Caco-2 (cell line): ENCODE data around the gene YBX2. TPM values are rescaled to one million over a fixed set of nuclear protein-coding genes. Genes with fewer than 3 reads are reported as not detected.
"Not testable (repeated sequence)": the region's sequence is repeated elsewhere in the genome, so short reads cannot be mapped to it uniquely, and the experiment has no call there.

Experiments
- BruUV-seq: library from RNA; stranded (reverse); fragments of 400-500 nt; replicated peaks from 2 replicates; lab custom pipeline; 2021; lab: Mats Ljungman, UMichigan
- CTCF ChIA-PET: fragments of 300-600 bp; sonication (Branson Sonifier 250); formaldehyde crosslinking; loops from one replicate; lab custom pipeline; 2022; ENCODE audit warnings: antibody characterized with exemption; lab: Charles Lee
- POLR2A ChIA-PET: fragments of 300-600 bp; sonication (Branson Sonifier 250); formaldehyde crosslinking; loops from one replicate; lab custom pipeline; 2022; ENCODE audit warnings: antibody characterized with exemption; lab: Charles Lee
- DNase-seq, 2 experiments: peaks; one replicate each; pipeline versions ENCODE4 v3.0.0 to v3.0.0-alpha.2; 2020 to 2022
- H3K27me3 ChIP-seq: replicated peaks from 2 replicates; pipeline ENCODE4 v1.6.0; 2011; ENCODE audit warnings: low read length; ENCODE audit not compliant: control insufficient read depth, insufficient read depth
- H3K36me3 ChIP-seq: 2 replicates; pipeline ENCODE4 v1.5.1; 2011; ENCODE audit warnings: low read length; ENCODE audit not compliant: control insufficient read depth, insufficient read depth
- H3K4me1 ChIP-seq: fragments of 250-450 bp; sonication (Bioruptor Pico); 2 replicates; pipeline ENCODE4 v1.5.1; 2020; ENCODE audit warnings: mild to moderate bottlenecking
- H3K4me3 ChIP-seq: 2 replicates; pipeline ENCODE4 v1.5.1; 2011; ENCODE audit warnings: low read depth, mild to moderate bottlenecking, control low read depth, low read length
- H3K9me3 ChIP-seq: fragments of 250-450 bp; sonication (Bioruptor Pico); 2 replicates; pipeline ENCODE4 v1.5.1; 2020; ENCODE audit warnings: mild to moderate bottlenecking, moderate library complexity
- H3K27ac Mint-ChIP-seq: one replicate; pipeline ENCODE4 v1.8.0; 2022; ENCODE audit warnings: mixed read lengths; ENCODE audit not compliant: unreplicated experiment
- H3K27me3 Mint-ChIP-seq: one replicate; pipeline ENCODE4 v1.8.0; 2022; ENCODE audit warnings: mixed read lengths; ENCODE audit not compliant: insufficient read depth, unreplicated experiment
- H3K36me3 Mint-ChIP-seq: one replicate; pipeline ENCODE4 v1.8.0; 2022; ENCODE audit warnings: mild to moderate bottlenecking, mixed read lengths; ENCODE audit not compliant: insufficient read depth, unreplicated experiment
- H3K4me1 Mint-ChIP-seq: one replicate; pipeline ENCODE4 v1.8.0; 2022; ENCODE audit warnings: low read depth, mixed read lengths; ENCODE audit not compliant: unreplicated experiment
- H3K4me3 Mint-ChIP-seq: one replicate; pipeline ENCODE4 v1.8.0; 2022; ENCODE audit warnings: mild to moderate bottlenecking, moderate library complexity, mixed read lengths; ENCODE audit not compliant: unreplicated experiment
- H3K9me3 Mint-ChIP-seq: one replicate; pipeline ENCODE4 v1.8.0; 2022; ENCODE audit warnings: mixed read lengths; ENCODE audit not compliant: unreplicated experiment
- intact Hi-C: fragments of 100-400 bp; cut with micrococcal nuclease; formaldehyde crosslinking; loops from one replicate; pipeline ENCODE4 v1.10.0; 2022; ENCODE audit not compliant: unreplicated experiment
- total RNA-seq: library from RNA; stranded (reverse); gene quantifications from 2 replicates; pipeline ENCODE4 v1.2.3, GENCODE V29; 2022
- TF ChIP-seq, protein P1 (sequence below), 2 experiments: fragments of 200-600 bp in 1 of 2; IDR thresholded peaks; 1 replicate in 1 of 2; 2 replicates in 1 of 2; pipeline versions ENCODE4 v1.5.1 to v1.8.0; 2011 to 2022; ENCODE audit warnings: antibody characterized with exemption in 1 of 2, control low read depth in 1 of 2, inconsistent platforms in 1 of 2, low read depth in 1 of 2, low read length in 1 of 2, mild to moderate bottlenecking in 1 of 2, moderate library complexity in 1 of 2; ENCODE audit not compliant: insufficient read depth in 1 of 2, severe bottlenecking in 1 of 2, unreplicated experiment in 1 of 2

YBX2 gene
- total RNA-seq, 1 experiment from 2014 or later: 27.6 TPM

DNA sequence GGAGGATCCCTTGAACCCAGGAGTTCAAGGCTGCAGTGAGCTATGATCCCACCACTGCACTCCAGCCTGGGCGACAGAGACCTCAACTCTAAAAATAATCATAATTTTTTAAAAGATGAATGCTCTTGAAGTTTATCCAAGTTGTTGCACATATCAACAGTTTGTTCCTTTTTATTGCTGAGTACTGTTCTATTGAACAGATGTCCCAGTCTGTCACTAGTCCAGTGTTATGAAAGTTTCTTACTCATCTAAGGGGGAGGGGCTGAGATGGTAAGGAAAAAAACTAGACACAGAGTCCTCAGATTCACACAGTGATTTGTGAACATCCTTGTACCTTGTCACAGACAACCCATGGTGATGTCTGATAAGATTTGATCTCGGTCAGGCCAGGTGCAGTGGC is 45.7 kb upstream of the YBX2 start:
- peaks cover 3% of the 10 kb centered on the region for H3K27me3 Mint-ChIP-seq
- CTCF ChIA-PET: no interaction called here
- H3K4me1 ChIP-seq: no peaks in the 10 kb centered on the region
- H3K4me1 Mint-ChIP-seq: peaks cover 6% of the 10 kb centered on the region
- H3K27ac Mint-ChIP-seq: no peak overlapping the region
- POLR2A ChIA-PET: no interaction called here
- no peak overlapping the region for H3K4me3 ChIP-seq
- no TSS peak for BruUV-seq
- H3K27me3 ChIP-seq: no peaks in the 10 kb centered on the region
- intact Hi-C loops: no loop called here
- H3K36me3 ChIP-seq: no peaks in the 10 kb centered on the region
- DNase-seq: no peak
- H3K36me3 Mint-ChIP-seq: peaks cover 11% of the 10 kb centered on the region
- TF ChIP-seq, protein P1, sequence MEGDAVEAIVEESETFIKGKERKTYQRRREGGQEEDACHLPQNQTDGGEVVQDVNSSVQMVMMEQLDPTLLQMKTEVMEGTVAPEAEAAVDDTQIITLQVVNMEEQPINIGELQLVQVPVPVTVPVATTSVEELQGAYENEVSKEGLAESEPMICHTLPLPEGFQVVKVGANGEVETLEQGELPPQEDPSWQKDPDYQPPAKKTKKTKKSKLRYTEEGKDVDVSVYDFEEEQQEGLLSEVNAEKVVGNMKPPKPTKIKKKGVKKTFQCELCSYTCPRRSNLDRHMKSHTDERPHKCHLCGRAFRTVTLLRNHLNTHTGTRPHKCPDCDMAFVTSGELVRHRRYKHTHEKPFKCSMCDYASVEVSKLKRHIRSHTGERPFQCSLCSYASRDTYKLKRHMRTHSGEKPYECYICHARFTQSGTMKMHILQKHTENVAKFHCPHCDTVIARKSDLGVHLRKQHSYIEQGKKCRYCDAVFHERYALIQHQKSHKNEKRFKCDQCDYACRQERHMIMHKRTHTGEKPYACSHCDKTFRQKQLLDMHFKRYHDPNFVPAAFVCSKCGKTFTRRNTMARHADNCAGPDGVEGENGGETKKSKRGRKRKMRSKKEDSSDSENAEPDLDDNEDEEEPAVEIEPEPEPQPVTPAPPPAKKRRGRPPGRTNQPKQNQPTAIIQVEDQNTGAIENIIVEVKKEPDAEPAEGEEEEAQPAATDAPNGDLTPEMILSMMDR (IDR thresholded peaks at IDR 0.05; ENCODE audit: insufficient read depth in 1 of 2, low read depth in 1 of 2, low read length in 1 of 2, severe bottlenecking in 1 of 2, unreplicated experiment in 1 of 2): no peak
- no peak overlapping the region for H3K4me3 Mint-ChIP-seq
- no peaks in the 10 kb centered on the region for H3K9me3 ChIP-seq
- H3K9me3 Mint-ChIP-seq: no peaks in the 10 kb centered on the region

DNA sequence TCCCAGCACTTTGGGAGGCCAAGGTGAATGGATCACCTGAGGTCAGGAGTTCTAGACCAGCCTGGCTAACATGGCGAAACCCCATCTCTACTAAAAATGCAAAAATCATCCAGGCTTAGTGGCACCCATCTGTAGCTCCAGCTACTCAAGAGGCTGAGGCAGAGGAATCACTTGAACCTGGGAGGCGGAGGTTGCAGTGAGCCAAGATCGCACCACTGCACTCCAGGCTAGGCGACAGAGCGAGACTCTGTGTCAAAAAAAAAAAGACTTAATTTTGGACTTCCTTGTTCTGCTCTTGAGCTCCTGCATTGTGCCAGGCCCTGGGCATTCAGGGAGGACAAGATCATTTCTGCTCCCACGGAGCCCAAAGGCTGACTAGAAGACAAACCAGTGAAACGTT is 43.2 kb upstream of the YBX2 start:
- CTCF ChIA-PET, H3K27ac Mint-ChIP-seq, H3K4me1 Mint-ChIP-seq, H3K9me3 Mint-ChIP-seq, H3K9me3 ChIP-seq, H3K4me3 ChIP-seq, H3K27me3 ChIP-seq, DNase-seq, POLR2A ChIA-PET, H3K4me3 Mint-ChIP-seq, H3K27me3 Mint-ChIP-seq, BruUV-seq, H3K4me1 ChIP-seq, H3K36me3 ChIP-seq, intact Hi-C loops: not testable (repeated sequence)
- peaks cover 11% of the 10 kb centered on the region for H3K36me3 Mint-ChIP-seq

- CTCF ChIA-PET: no interaction called here
- no peak within 1 kb of the TSS for H3K4me3 Mint-ChIP-seq
Observed at GRCh38 chr17:7336240-7337175, 42.1 kb upstream of the YBX2 start, which contains the start of gene ACAP1. TSS of gene ACAP1 (plus strand) at chr17:7336529. CDS start at chr17:7336735, 206 bp downstream.

GRCh38 chr17:7335765-7336164 is 41.3 kb upstream of the YBX2 start:
- POLR2A ChIA-PET, H3K4me3 Mint-ChIP-seq, H3K36me3 ChIP-seq, H3K27me3 Mint-ChIP-seq, BruUV-seq, H3K4me1 ChIP-seq, DNase-seq, H3K27me3 ChIP-seq, H3K4me3 ChIP-seq, CTCF ChIA-PET, H3K9me3 Mint-ChIP-seq, H3K27ac Mint-ChIP-seq, H3K36me3 Mint-ChIP-seq, intact Hi-C loops, H3K4me1 Mint-ChIP-seq, H3K9me3 ChIP-seq: not testable (repeated sequence)

More at GRCh38 chr17:7336240-7337175, 42.1 kb upstream of the YBX2 start, which contains the start of gene ACAP1:
- Mint-ChIP-seq H3K27me3 (peaks cover 2% of the 10 kb centered on the region), H3K4me1 (no peaks in the 10 kb centered on the region), H3K36me3 (peaks cover 4% of the 10 kb centered on the region), H3K9me3 (no peaks in the 10 kb centered on the region), H3K27ac (no peak within 1 kb of the TSS)
- no peak within 1 kb of the TSS for H3K4me3 ChIP-seq
- POLR2A ChIA-PET: no interaction called here
- TF ChIP-seq, protein P1 (IDR thresholded peaks at IDR 0.05; ENCODE audit: insufficient read depth in 1 of 2, low read depth in 1 of 2, low read length in 1 of 2, severe bottlenecking in 1 of 2, unreplicated experiment in 1 of 2): no peak
- H3K27me3 ChIP-seq: no peaks in the 10 kb centered on the region
- no peaks in the 10 kb centered on the region for H3K4me1 ChIP-seq
- intact Hi-C loops: no loop called here
- BruUV-seq: no TSS peak
- no peaks in the 10 kb centered on the region for H3K9me3 ChIP-seq
- no peak for DNase-seq
- H3K36me3 ChIP-seq: no peaks in the 10 kb centered on the region
